CD4-positive, alpha-beta T cell treated with Interleukin-1 beta for 1 hour (primary cell): ENCODE data around the gene ZNF804B.
"Not testable (repeated sequence)": the region's sequence is repeated elsewhere in the genome, so short reads cannot be mapped to it uniquely, and the experiment has no call there.

Experiments
- DNase-seq, 2 donors: peaks; one replicate each; pipeline ENCODE4 v3.0.0-alpha.2; 2020 to 2022

The ZNF804B gene

GRCh38 chr7:89104748-89105685 is 345.5 kb downstream of the ZNF804B start:
- no peak for DNase-seq

GRCh38 chr7:89123871-89124270 is 364.4 kb downstream of the ZNF804B start:
- DNase-seq: no peak

GRCh38 chr7:89129600-89130375 is 370.3 kb downstream of the ZNF804B start:
- DNase-seq: no peak

- DNase-seq: no peak
Observed at GRCh38 chr7:89133357-89133756, 373.9 kb downstream of the ZNF804B start.

GRCh38 chr7:89133819-89134218 is 374.3 kb downstream of the ZNF804B start:
- no peak for DNase-seq

- DNase-seq: no peak
Observed at GRCh38 chr7:89145801-89146200, 386.3 kb downstream of the ZNF804B start.

- DNase-seq: no peak
Observed at GRCh38 chr7:89160107-89160506, 400.6 kb downstream of the ZNF804B start.

GRCh38 chr7:89165421-89165820 is 405.9 kb downstream of the ZNF804B start:
- DNase-seq: no peak

GRCh38 chr7:89170628-89171027 is 411.1 kb downstream of the ZNF804B start:
- DNase-seq: no peak

- DNase-seq: no peak
Observed at GRCh38 chr7:89182116-89182515, 422.6 kb downstream of the ZNF804B start.

- no peak for DNase-seq
Observed at GRCh38 chr7:89183712-89184111, 424.2 kb downstream of the ZNF804B start.

GRCh38 chr7:89200758-89201157 is 441.3 kb downstream of the ZNF804B start:
- DNase-seq: no peak

- DNase-seq: no peak
Observed at GRCh38 chr7:89223900-89224395, 464.4 kb downstream of the ZNF804B start.

GRCh38 chr7:89228688-89229171 is 469.2 kb downstream of the ZNF804B start:
- DNase-seq: not testable (repeated sequence)

GRCh38 chr7:89238156-89238555 is 478.7 kb downstream of the ZNF804B start:
- no peak for DNase-seq

- no peak for DNase-seq
Observed at GRCh38 chr7:89246196-89246595, 486.7 kb downstream of the ZNF804B start.

GRCh38 chr7:89247207-89247606 is 487.7 kb downstream of the ZNF804B start:
- DNase-seq: no peak

- DNase-seq: no peak
Observed at GRCh38 chr7:89259085-89259484, 499.6 kb downstream of the ZNF804B start.

- no peak for DNase-seq
Observed at GRCh38 chr7:89264126-89264525, 504.6 kb downstream of the ZNF804B start.

GRCh38 chr7:89265631-89266030 is 506.1 kb downstream of the ZNF804B start:
- no peak for DNase-seq

GRCh38 chr7:89283302-89283701 is 523.8 kb downstream of the ZNF804B start:
- no peak for DNase-seq

GRCh38 chr7:89308535-89308934 is 549.0 kb downstream of the ZNF804B start:
- DNase-seq: no peak

- no peak for DNase-seq
Observed at GRCh38 chr7:89311886-89312285, 552.4 kb downstream of the ZNF804B start.

GRCh38 chr7:89312551-89312950 is 553.1 kb downstream of the ZNF804B start:
- no peak for DNase-seq
